RKO (cell line): ENCODE results near the gene SLC9A1.

Source experiments
- DNase-seq: peaks from one replicate; pipeline ENCODE4 v3.0.0-alpha.2; 2016; ENCODE audit warnings: low spot score

SLC9A1 gene

GRCh38 chr1:27102707-27103468 is 52.0 kb downstream of the SLC9A1 start:
- DNase-seq, result no peak

GRCh38 chr1:27102134-27102706 is 52.7 kb downstream of the SLC9A1 start:
- DNase-seq, result no peak

- no peak for DNase-seq
Measured at GRCh38 chr1:27101696-27102095, 53.2 kb downstream of the SLC9A1 start.

DNA sequence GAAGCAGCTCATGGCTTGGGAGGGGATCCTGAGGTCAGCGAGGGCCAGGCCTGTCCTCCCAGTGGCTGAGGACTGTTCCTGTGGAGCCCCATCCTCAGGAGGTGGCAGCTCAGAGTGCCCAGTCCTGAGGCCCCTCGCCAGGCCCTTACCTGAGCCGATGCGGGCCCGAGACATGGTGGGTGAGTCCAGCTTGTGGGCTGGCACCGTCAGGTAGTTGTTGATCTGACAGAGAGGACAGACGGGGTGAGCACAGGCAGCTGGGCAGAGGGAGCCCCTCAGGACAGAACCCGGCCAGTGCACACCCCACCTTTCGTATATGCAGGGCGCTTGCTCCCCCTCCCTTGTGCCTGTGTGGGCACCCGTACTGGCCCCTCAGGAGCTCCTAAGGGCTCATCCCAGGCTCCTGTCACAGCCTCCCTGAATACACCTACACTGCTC is 53.9 kb downstream of the SLC9A1 start:
- no peak for DNase-seq

DNA sequence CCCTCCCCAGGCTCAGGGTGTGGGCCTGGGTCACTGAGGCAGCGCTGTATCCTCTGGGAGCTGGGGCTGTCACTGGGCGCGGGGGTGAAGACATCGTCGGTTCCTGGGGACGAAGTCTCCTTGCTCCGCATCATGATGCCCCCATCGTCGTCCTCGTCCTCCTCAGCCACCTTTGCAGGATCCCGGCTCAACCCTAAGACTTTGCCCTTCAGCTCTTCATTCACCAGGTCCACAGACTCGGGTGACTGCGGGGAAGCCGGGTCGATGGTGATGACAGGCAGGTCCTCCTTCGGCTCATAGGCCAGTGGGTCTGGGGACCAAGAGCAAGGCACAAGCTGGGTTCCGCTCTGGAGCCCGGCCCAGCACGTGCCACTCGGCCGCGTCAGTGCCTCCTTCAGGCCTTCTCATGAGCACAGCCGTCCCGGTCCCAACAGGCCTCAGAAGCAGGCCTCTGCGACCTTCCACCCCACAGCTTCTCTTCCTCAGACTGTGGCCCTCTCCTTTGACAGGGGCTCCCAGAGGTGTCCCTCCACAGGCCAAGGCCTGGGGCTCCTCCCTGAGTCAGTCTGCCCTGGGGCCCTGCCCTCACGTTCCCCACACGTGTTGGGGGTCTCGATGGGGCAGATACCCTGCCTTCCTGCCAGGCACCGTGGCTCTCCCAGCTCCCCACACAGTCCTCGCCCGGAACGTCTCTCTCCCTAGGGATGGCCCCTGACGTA is 54.4 kb downstream of the SLC9A1 start:
- no peak for DNase-seq

- peak; percentile 40 for DNase-seq
Measured at GRCh38 chr1:27099587-27100334, 55.2 kb downstream of the SLC9A1 start.

- DNase-seq, result no peak
Measured at GRCh38 chr1:27099135-27099586, 55.8 kb downstream of the SLC9A1 start.

GRCh38 chr1:27098431-27099134 is 56.3 kb downstream of the SLC9A1 start:
- no peak for DNase-seq

DNA sequence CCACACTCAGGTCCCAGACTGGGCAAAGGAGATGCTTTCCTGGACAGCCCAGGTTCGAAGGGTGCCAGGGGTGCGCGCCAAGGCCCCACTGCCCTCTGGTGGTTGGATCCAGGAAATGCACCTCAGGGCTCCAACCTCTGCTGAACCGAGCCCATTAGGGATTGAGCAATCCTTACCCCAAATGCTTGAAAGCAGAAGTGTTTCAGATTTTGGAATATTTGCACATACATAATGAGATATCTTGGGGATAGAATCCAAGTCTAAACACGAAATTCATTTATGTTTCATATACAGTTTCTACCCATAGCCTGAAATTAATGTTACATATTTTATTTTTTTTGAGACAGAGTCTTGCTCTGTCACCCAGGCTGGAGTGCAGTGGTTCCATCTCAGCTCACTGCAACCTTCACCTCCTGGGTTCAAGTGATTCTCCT is 57.4 kb downstream of the SLC9A1 start:
- peak; percentile 73 for DNase-seq

- DNase-seq, result no peak
Measured at GRCh38 chr1:27095576-27095975, 59.3 kb downstream of the SLC9A1 start.

GRCh38 chr1:27092888-27093287 is 62.0 kb downstream of the SLC9A1 start:
- DNase-seq, result no peak

DNA sequence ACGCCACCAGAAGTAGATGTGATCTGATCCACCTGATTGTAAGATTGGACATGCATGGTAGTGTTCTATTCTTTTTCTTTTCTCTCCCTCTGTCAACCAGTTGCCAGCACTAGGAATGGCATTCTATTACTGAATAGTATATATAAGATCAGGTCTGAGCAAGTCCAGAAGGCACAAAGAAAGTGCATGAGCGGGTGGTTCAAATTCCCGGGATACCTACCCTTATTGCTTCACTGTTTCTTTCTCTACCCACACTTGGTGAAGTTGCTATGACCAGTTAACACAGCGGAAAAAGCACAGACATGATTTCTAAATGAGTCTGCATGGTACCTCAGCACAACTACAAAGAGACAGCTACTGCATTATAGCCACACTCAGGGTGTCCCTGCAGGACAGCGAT is 64.0 kb downstream of the SLC9A1 start:
- no peak for DNase-seq

DNA sequence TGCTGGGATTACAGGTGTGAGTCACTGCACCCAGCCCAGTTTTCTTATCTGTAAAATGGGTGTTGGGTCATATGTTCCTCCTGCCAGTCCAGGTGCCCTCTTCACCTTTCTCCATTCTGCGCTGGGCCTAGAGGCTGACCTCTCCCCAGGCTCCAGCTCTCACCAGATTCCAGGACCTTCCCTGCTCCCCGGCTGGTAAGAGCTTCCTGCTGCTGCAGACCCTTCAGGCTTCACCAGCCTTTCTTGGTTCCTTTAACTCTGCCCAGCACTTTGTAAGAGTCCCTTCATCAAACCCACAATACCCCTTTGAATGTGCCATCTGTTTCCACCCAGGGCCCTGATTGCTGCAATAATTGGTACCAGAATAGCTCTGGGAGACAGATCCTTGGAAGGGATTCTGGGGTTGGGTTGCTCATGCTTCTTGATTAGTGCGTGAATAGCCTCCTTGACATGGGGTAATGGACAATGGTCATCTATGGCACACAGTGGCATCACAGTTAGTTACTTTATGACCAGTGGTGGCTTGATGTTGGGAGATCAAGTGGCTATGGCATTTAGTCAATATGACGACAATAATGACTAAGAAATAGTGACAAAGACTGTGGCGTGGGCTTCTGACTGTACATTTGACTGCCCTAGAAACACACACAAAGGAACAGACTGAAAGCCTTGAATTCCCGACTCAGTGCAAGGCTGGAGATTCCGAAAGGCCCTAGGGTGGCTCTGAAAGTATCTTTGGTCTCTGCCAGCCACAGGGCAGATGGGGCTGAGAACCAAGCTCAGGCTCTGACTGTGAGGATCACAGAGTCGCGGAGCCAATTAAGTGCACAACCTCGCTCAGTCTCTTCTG is 67.3 kb downstream of the SLC9A1 start:
- DNase-seq, result peak; percentile 37

DNA sequence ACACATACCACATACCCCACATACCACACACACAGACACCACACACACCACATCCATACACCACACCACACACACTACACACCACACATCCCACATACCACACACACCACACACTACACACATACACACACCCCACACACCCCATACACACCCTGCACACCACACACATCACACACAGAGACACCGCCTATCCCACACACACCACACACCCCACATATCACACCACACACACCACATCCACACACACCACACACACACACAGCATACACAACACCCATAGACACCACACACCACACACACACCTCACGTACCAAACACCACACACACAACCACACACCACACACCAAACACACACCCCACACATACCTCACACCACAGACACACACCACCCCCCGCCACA is 68.3 kb downstream of the SLC9A1 start:
- DNase-seq, result no peak

DNA sequence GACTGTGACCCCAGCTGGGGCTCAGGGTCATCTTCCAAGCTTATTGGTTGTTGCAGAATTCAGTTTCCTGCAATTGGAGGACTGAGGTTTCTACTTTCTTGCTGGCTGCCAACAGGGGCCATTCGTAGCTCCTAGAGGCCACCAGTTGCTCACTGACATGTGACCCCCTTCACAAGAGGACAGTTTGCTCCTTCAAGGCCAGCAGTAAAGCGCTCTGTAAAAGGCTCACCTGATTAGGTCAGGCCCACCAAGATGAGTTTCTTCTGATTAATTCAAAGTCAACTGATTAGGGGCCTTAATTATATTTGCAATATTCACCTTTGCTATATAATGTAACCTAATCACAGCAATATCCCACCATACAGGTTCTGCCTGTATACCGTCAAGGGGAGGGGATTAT is 68.9 kb downstream of the SLC9A1 start:
- DNase-seq, result no peak

GRCh38 chr1:27084107-27084506 is 70.8 kb downstream of the SLC9A1 start:
- no peak for DNase-seq

- no peak for DNase-seq
Measured at GRCh38 chr1:27077968-27078367, 77.0 kb downstream of the SLC9A1 start.

- no peak for DNase-seq
Measured at GRCh38 chr1:27076803-27077202, 78.1 kb downstream of the SLC9A1 start.

DNA sequence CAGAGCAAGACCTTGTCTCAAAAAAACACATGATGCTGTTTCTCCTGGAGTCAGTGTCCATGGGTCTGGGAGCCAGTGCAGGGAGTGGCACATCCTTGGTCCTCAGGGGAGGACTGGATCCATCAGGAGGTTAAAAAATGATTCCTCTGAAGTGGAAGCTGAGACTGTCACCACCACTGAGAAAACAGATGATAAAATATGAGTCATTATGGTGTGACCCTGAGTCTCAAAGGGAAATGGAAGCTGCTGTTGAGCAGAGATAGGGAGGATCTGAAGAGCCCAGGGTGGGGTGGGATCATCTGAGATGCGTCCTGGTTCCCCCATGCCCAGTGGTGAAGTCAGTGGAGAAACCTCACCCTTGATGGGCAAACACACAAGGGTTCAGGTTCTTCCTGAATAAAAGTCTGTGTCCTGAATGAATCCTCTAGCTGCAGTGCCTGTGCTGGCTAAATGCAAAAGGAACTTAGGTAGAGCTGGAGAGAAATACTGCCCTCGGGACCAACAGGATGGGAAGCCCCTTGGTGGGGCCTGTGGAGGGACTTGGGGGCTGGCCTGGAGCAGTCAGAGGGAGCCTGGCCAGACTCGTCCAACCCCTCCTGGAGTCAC is 80.6 kb downstream of the SLC9A1 start:
- peak; percentile 27 for DNase-seq

DNA sequence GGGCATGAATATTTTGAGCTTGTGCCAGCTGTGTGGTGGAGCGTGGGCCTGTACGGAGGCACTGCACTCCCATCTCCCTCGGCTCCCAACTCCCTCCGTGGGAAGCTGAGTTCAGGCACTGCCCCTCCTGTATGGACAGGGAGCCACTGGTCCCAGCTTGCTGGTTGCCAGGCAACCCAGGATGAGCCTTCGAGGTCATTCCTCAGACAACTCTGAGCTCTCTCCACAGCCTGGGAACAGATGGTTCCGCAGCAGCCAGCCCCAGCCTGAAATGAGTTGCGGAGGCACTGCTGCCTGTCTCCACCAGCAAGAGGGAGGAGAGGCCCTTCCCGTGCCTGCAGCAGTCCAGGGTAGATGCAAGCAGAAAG is 83.9 kb downstream of the SLC9A1 start:
- no peak for DNase-seq
